ENCODE data around the gene CSF3R. TPM values are rescaled to one million over a fixed set of nuclear protein-coding genes. Genes with fewer than 3 reads are reported as not detected.

The CSF3R gene
- total and polyA plus RNA-seq, 9 of the 15 experiments (the other 6 are each of a cell fraction or from before 2014, with no cell fraction given), result 0.21 to 0.86 (median 0.40) TPM; not detected in 1

GRCh38 chr1:36517011-36517771, 34.5 kb upstream of the CSF3R start (continued):
- TF ChIP-seq, protein P1, sequence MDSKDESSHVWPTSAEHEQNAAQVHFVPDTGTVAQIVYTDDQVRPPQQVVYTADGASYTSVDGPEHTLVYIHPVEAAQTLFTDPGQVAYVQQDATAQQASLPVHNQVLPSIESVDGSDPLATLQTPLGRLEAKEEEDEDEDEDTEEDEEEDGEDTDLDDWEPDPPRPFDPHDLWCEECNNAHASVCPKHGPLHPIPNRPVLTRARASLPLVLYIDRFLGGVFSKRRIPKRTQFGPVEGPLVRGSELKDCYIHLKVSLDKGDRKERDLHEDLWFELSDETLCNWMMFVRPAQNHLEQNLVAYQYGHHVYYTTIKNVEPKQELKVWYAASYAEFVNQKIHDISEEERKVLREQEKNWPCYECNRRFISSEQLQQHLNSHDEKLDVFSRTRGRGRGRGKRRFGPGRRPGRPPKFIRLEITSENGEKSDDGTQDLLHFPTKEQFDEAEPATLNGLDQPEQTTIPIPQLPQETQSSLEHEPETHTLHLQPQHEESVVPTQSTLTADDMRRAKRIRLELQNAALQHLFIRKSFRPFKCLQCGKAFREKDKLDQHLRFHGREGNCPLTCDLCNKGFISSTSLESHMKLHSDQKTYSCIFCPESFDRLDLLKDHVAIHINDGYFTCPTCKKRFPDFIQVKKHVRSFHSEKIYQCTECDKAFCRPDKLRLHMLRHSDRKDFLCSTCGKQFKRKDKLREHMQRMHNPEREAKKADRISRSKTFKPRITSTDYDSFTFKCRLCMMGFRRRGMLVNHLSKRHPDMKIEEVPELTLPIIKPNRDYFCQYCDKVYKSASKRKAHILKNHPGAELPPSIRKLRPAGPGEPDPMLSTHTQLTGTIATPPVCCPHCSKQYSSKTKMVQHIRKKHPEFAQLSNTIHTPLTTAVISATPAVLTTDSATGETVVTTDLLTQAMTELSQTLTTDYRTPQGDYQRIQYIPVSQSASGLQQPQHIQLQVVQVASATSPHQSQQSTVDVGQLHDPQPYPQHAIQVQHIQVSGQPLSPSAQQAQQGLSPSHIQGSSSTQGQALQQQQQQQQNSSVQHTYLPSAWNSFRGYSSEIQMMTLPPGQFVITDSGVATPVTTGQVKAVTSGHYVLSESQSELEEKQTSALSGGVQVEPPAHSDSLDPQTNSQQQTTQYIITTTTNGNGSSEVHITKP (IDR thresholded peaks at IDR 0.05; ENCODE audit: partially characterized antibody), result peak; percentile 88
- no peak for TF ChIP-seq HDGF (IDR thresholded peaks at IDR 0.05)
- no peak for TF ChIP-seq SRSF3 (IDR thresholded peaks at IDR 0.05; ENCODE audit: insufficient read depth, low read length)
- TF ChIP-seq EGR1 (conservative IDR thresholded peaks at IDR 0.05), result 0 out of 2 replicates have a peak, but pooled peaks have one; percentile 22
- TF ChIP-seq ADNP (tag; IDR thresholded peaks at IDR 0.05), result no peak
- peak; percentile 83 for TF ChIP-seq DACH1 (IDR thresholded peaks at IDR 0.05; ENCODE audit: partially characterized antibody)
- no peak for TF ChIP-seq HNRNPH1 (optimal IDR thresholded peaks at IDR 0.05; ENCODE audit: low read depth, low read length)
- TF ChIP-seq TCF3 (CRISPR knock-in tag; IDR thresholded peaks at IDR 0.05), result peak; percentile 88
- TF ChIP-seq ZNF696 (CRISPR knock-in tag; conservative IDR thresholded peaks at IDR 0.05), result no peak
- TF ChIP-seq EP300 (IDR thresholded peaks at IDR 0.05; ENCODE audit: low read length), result peak; percentile 34; the same call in 1 of the 2 replicates
- TF ChIP-seq, protein P2, sequence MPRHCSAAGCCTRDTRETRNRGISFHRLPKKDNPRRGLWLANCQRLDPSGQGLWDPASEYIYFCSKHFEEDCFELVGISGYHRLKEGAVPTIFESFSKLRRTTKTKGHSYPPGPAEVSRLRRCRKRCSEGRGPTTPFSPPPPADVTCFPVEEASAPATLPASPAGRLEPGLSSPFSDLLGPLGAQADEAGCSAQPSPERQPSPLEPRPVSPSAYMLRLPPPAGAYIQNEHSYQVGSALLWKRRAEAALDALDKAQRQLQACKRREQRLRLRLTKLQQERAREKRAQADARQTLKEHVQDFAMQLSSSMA (CRISPR knock-in tag; IDR thresholded peaks at IDR 0.05), result no peak
- TF ChIP-seq SP2 (IDR thresholded peaks at IDR 0.05; ENCODE audit: extremely low read depth, low read depth, low read length, poor library complexity, severe bottlenecking), result no peak
- no peak for TF ChIP-seq ZNF239 (CRISPR knock-in tag; IDR thresholded peaks at IDR 0.05)
- no peak for TF ChIP-seq FOXM1 (IDR thresholded peaks at IDR 0.05; ENCODE audit: low read depth)
- no peak for TF ChIP-seq FOXM1 (CRISPR knock-in tag; IDR thresholded peaks at IDR 0.05; ENCODE audit: low read depth)
- peak; percentile 55; the same call in 1 of the 2 replicates for TF ChIP-seq POLR2AphosphoS5 (IDR thresholded peaks at IDR 0.05; ENCODE audit: control insufficient read depth, insufficient read depth, low read depth, low read length)
- TF ChIP-seq ZBTB33 (CRISPR knock-in tag; IDR thresholded peaks at IDR 0.05), result no peak
- TF ChIP-seq GATAD2B (IDR thresholded peaks at IDR 0.05; ENCODE audit: borderline replicate concordance), result no peak
- no peak for TF ChIP-seq ZZZ3 (IDR thresholded peaks at IDR 0.05)
- no peak for TF ChIP-seq JUND (IDR thresholded peaks at IDR 0.05; ENCODE audit: borderline replicate concordance, low read depth, low read length)
- TF ChIP-seq JUND (tag; IDR thresholded peaks at IDR 0.05; ENCODE audit: borderline replicate concordance, low read depth, low read length), result peak; percentile 21; the same call in 1 of the 3 replicates
- TF ChIP-seq RBFOX2 (IDR thresholded peaks at IDR 0.05; ENCODE audit: low read depth, low read length), result no peak
- no peak for TF ChIP-seq U2AF2 (optimal IDR thresholded peaks at IDR 0.05; ENCODE audit: low read depth, low read length)

All from K562 (cell line).